Kasumi-1 (cell line): Measurements from ENCODE around the gene PIGN.

ENCODE experiments used
- DNase-seq, 2 experiments: peaks; one replicate each; lab custom pipeline; 2025; lab: John Stamatoyannopoulos, UW

Gene PIGN

DNA sequence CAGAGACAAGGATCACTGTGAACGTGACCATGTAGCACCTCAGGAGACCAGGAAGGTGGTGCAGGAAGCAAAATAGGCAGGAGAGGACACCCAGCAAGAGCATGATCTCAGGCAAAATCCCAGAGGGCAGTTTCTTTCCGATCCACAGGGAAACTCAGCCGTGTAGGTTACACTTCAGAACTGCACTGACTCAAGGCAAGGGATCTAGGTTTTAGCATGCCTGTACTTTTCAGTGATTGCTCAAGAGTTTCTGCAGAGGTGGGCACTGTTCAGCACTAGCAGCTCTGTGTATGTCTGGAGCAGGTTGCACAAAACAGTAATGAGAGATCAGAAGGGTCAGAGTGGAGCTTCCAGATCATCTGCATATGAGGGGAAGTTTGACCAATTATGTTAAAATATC is 177.3 kb downstream of the PIGN start:
- DNase-seq = no peak

DNA sequence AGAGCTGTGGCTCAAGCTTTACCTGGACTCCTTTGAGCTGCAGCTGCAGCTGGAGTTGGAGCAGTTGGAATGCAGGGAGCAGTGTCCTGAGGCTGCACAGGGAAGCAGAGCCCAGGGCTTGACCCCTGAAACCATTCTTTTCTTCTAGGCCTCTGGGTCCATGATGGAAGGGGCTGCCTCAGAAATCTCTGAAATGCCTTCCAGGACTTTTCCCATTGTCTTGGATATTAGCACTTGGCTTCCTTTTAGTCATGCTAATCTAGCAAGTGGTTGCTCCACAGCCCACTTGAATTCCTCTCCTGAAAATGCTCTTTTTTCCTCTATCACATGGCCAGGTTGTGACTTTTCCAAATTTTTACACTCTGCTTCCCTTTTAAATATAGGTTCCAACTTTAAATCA is 185.5 kb downstream of the PIGN start:
- no peak for DNase-seq

DNA sequence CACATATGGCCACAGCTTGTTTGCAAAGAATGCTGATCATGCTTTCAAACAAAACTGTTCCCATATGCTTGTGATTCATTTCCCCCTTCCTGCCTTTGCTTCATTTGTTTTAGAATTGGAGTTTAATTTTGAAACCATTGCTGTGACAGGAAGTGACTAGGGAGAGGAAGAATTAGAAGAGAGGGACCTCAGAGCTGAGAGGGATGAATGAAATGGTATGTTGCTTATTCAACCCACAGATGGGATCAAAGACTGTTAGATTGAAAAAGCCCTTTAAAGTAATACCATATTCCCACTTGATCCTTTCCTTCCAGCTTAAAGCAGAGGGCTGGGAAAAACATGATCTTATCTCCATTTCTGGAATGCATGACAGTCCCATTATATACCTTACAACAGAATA is 187.9 kb downstream of the PIGN start:
- peak; percentile 8 to 19 for DNase-seq

DNA sequence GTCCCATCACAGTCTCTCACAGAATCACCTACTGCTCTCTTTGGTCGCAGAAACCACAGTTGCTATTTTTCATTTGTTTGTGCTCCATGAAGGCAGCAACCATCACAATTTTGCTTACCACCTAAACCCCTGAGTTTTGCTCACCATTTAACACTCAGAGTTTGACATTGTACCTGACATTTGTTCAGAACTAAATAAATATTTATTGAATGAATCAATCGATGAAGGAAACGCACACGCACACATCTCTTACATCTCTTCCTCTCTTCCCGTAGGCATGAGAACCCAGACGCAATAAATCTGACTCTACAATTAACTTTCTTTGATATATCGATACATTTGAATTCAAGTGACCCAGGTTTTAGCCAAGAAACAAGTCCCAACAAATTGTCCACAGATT is 188.5 kb downstream of the PIGN start:
- DNase-seq = no peak

DNA sequence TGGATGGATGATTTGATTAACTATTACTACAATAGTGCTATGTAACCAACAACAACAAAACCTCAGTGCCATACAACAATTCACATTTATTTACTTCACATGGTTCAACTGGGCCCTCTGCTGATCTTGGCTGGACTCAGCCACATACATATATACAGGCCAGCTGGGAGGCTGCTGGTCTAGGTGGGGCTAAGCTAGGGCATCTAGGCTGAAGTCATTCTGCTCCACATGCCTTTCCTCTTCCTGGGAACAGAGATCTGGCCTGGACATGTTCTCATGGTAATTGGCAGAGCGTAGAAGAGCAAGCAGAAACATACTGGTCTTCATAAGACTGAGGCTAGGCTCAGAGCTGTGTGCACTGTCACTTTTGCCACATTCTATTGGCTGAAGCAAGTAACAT is 191.2 kb downstream of the PIGN start:
- DNase-seq = no peak

DNA sequence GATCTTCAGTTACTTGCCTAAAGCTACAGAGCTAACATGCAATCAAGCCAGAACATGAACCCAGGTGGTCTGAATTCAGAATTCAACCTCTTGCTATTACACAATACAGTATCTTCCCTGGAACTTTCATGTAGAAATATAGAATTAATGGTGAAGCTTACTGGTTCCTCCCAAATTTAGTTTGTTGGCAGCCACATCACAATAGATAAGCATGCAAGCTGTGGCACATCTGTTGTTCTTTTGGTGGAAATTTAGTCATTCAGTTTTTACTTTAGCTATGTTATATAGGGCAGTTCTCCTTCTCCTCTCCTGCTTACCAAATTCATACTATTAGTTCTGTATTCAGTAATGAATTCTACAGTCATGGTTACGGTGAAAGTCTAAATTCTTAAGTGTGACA is 193.0 kb downstream of the PIGN start:
- DNase-seq = no peak

DNA sequence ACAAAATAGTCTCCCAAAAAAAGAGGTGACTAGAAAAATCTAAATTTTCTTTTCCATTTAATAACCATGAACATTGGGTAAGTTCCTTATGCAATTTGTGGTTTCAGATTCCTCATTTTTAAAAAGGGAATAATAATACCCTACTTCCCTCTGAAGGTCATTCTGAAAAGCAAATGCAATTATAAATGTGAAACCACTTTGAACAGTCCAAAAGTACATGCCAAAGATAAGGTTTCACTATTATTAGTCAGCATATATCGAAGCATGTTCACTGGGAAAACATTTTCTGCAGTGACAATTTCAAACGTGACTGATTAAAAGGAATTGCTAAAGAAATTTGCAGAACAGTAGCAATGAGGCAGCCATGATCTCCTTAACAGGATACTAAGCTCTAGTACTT is 193.9 kb downstream of the PIGN start:
- peak in 1 of 2 experiments; percentile 4 for DNase-seq

DNA sequence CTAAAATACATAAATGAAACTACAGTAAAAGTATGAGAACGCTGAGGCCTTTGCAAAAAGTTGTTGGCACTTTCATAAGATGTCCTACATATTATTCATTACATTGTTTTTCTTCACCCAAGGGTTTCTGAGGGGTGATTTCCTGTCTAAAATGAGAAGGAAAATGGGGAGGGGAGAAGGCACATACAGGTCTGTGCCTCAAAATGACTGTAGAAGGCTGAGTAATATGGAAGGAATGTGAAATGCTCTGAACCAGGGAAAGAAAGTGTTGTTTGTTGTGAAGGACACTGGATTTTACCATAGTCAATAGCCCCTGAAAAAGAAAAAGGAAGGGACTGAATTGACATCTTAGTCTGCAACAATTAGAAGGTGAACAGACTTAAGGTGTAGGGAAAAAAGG is 194.6 kb downstream of the PIGN start:
- DNase-seq = no peak

DNA sequence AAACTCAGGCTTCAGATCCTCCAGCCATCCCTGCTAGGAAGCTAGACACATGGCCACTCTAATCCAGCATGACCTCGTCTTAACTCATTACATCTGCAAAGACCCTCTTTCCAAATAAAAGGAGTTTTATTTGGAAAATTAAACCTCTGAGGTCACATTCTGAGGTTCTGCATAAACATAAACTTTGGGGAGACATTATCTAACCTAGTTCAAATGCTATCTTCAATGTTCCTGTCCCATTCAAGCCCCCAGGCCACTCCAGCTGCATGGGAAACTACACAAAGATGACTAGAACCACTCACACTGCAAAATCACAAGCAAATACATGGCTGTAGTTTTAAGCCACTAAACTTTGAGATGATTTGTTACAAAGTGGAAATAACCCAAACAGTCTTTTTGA is 195.0 kb downstream of the PIGN start:
- no peak for DNase-seq

DNA sequence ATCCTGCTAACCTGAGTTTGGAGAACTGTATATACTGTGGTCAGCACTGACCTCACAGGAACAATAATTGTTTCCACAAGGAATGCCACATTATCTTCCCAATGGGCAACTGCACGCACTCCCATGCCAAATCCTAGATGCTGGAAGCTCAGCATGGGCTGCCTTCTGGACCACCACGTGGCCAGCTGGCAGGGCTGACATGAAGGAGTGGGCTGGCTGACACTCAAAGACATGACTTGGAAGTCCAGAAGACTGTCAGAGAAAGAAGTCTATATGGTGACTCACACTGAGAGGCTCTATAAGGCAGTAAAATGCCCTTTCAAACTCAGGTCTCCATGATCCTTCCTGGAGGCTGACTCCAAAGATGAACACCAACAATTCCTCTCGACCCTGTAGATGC is 195.7 kb downstream of the PIGN start:
- DNase-seq = no peak
